Measurements from ENCODE around the gene PRPF31. TPM values are rescaled to one million over a fixed set of nuclear protein-coding genes. Genes with fewer than 3 reads are reported as not detected.
A peak's percentile ranks its signal among the peaks of the same experiment; 100 is the strongest.

Gene PRPF31
- total and polyA plus RNA-seq, 9 of the 15 experiments (the other 6 are each of a cell fraction or from before 2014, with no cell fraction given): 5.8 to 92.2 (median 69.2) TPM

DNA sequence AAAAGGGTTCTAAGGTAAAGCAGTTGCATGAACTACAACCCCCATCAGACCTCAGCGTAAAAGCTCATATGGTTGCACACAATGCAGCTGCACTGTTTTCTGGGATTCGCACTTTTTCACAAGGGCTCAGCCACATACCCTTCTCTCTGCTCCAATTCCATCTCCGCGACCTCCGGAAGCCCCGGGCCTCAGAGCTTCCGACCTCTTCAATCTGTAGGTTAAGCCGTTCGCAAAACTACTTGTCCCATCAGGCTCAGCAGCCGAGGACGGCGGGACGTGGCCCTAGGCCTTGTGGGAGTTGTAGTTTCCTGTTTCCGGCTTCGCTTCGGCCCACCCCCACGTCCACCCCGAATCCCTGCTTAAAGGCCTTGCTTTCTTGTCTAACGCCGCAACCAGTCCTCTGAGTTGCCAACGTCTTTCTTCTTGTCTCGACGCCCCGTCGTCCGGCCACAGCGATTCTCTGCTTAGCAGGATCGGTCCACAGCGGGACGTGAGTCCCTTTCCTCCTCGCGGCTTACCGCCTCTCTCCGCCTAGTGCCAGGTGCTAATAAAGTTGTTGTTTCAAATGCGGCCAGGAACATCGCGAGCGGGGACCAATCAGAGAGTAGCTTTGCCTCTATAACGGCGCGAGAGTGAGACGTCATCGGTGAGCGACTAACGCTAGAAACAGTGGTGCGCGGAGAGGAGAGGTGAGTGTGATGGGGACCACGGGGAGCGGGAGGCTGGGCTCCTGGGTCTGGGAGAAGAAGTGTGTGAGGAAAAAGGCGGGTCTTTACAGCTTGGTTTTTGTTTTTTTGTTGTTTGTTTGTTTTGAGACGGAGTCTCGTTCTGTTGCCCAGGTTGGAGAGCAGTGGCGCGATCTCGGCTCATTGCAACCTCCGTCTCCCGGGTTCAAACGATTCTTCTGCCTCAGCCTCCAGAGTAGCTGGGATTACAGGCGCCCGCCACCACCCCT, at the start of gene PRPF31, which contains the start of gene TFPT (continued):
- TF ChIP-seq SIN3A (IDR thresholded peaks at IDR 0.05; ENCODE audit: borderline replicate concordance in 2 of 2, control insufficient read depth in 1 of 2, low read depth in 2 of 2, low read length in 2 of 2) (peak; percentile 95; a peak in 3 of 4 replicates), ZNF436 (CRISPR knock-in tag; IDR thresholded peaks at IDR 0.05) (no peak)
- TF ChIP-seq, protein P1, sequence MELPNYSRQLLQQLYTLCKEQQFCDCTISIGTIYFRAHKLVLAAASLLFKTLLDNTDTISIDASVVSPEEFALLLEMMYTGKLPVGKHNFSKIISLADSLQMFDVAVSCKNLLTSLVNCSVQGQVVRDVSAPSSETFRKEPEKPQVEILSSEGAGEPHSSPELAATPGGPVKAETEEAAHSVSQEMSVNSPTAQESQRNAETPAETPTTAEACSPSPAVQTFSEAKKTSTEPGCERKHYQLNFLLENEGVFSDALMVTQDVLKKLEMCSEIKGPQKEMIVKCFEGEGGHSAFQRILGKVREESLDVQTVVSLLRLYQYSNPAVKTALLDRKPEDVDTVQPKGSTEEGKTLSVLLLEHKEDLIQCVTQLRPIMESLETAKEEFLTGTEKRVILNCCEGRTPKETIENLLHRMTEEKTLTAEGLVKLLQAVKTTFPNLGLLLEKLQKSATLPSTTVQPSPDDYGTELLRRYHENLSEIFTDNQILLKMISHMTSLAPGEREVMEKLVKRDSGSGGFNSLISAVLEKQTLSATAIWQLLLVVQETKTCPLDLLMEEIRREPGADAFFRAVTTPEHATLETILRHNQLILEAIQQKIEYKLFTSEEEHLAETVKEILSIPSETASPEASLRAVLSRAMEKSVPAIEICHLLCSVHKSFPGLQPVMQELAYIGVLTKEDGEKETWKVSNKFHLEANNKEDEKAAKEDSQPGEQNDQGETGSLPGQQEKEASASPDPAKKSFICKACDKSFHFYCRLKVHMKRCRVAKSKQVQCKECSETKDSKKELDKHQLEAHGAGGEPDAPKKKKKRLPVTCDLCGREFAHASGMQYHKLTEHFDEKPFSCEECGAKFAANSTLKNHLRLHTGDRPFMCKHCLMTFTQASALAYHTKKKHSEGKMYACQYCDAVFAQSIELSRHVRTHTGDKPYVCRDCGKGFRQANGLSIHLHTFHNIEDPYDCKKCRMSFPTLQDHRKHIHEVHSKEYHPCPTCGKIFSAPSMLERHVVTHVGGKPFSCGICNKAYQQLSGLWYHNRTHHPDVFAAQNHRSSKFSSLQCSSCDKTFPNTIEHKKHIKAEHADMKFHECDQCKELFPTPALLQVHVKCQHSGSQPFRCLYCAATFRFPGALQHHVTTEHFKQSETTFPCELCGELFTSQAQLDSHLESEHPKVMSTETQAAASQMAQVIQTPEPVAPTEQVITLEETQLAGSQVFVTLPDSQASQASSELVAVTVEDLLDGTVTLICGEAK (IDR thresholded peaks at IDR 0.05): peak; percentile 100
- TF ChIP-seq, protein P1 (CRISPR knock-in tag; IDR thresholded peaks at IDR 0.05): peak; percentile 100
- TF ChIP-seq, protein P2, sequence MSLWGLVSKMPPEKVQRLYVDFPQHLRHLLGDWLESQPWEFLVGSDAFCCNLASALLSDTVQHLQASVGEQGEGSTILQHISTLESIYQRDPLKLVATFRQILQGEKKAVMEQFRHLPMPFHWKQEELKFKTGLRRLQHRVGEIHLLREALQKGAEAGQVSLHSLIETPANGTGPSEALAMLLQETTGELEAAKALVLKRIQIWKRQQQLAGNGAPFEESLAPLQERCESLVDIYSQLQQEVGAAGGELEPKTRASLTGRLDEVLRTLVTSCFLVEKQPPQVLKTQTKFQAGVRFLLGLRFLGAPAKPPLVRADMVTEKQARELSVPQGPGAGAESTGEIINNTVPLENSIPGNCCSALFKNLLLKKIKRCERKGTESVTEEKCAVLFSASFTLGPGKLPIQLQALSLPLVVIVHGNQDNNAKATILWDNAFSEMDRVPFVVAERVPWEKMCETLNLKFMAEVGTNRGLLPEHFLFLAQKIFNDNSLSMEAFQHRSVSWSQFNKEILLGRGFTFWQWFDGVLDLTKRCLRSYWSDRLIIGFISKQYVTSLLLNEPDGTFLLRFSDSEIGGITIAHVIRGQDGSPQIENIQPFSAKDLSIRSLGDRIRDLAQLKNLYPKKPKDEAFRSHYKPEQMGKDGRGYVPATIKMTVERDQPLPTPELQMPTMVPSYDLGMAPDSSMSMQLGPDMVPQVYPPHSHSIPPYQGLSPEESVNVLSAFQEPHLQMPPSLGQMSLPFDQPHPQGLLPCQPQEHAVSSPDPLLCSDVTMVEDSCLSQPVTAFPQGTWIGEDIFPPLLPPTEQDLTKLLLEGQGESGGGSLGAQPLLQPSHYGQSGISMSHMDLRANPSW (CRISPR knock-in tag; IDR thresholded peaks at IDR 0.05): peak; percentile 94; the same call in 1 of the 2 replicates
- TF ChIP-seq, protein P3, sequence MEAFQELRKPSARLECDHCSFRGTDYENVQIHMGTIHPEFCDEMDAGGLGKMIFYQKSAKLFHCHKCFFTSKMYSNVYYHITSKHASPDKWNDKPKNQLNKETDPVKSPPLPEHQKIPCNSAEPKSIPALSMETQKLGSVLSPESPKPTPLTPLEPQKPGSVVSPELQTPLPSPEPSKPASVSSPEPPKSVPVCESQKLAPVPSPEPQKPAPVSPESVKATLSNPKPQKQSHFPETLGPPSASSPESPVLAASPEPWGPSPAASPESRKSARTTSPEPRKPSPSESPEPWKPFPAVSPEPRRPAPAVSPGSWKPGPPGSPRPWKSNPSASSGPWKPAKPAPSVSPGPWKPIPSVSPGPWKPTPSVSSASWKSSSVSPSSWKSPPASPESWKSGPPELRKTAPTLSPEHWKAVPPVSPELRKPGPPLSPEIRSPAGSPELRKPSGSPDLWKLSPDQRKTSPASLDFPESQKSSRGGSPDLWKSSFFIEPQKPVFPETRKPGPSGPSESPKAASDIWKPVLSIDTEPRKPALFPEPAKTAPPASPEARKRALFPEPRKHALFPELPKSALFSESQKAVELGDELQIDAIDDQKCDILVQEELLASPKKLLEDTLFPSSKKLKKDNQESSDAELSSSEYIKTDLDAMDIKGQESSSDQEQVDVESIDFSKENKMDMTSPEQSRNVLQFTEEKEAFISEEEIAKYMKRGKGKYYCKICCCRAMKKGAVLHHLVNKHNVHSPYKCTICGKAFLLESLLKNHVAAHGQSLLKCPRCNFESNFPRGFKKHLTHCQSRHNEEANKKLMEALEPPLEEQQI (IDR thresholded peaks at IDR 0.05): 0 out of 2 replicates have a peak, but pooled peaks have one; percentile 14
- TF ChIP-seq, protein P4, sequence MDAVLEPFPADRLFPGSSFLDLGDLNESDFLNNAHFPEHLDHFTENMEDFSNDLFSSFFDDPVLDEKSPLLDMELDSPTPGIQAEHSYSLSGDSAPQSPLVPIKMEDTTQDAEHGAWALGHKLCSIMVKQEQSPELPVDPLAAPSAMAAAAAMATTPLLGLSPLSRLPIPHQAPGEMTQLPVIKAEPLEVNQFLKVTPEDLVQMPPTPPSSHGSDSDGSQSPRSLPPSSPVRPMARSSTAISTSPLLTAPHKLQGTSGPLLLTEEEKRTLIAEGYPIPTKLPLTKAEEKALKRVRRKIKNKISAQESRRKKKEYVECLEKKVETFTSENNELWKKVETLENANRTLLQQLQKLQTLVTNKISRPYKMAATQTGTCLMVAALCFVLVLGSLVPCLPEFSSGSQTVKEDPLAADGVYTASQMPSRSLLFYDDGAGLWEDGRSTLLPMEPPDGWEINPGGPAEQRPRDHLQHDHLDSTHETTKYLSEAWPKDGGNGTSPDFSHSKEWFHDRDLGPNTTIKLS (IDR thresholded peaks at IDR 0.05; ENCODE audit: borderline replicate concordance, low read depth): peak; percentile 98
- TF ChIP-seq, protein P5, sequence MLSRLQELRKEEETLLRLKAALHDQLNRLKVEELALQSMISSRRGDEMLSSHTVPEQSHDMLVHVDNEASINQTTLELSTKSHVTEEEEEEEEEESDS (CRISPR knock-in tag; IDR thresholded peaks at IDR 0.05): no peak
